ENCODE measurements around the gene RHBDD1.

Gene RHBDD1

DNA sequence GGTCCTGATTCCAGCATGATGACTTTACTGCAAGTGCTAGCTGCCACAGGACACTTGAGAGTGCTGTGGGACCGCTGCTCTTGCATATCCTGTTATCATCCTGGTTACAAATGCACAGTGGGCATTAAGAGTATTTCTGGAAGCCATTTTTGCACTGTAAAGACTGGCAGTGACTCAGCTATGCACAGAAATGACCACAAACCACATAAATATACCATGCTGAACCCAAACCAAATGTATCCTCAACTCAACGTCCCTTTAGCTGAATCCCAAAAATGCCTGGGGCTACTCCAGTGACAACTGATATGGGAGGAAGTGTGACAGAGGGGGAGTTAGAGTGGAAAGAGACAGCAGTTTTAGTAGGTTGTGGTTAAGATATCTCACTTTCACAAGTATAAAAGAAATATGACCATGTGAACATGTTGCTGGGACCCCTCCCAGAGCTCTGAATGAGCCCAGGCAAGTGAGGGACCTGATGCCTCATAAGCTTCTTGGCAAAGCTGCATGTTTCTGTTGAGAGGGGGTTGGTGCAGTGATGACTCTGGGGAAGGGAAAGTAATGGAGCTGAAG is 37.3 kb downstream of the RHBDD1 start:
- TF ChIP-seq, protein P1, sequence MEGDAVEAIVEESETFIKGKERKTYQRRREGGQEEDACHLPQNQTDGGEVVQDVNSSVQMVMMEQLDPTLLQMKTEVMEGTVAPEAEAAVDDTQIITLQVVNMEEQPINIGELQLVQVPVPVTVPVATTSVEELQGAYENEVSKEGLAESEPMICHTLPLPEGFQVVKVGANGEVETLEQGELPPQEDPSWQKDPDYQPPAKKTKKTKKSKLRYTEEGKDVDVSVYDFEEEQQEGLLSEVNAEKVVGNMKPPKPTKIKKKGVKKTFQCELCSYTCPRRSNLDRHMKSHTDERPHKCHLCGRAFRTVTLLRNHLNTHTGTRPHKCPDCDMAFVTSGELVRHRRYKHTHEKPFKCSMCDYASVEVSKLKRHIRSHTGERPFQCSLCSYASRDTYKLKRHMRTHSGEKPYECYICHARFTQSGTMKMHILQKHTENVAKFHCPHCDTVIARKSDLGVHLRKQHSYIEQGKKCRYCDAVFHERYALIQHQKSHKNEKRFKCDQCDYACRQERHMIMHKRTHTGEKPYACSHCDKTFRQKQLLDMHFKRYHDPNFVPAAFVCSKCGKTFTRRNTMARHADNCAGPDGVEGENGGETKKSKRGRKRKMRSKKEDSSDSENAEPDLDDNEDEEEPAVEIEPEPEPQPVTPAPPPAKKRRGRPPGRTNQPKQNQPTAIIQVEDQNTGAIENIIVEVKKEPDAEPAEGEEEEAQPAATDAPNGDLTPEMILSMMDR (conservative IDR thresholded peaks at IDR 0.05; ENCODE audit: control insufficient read depth, insufficient read depth, low read depth, low read length): no peak
- no peak overlapping the region for H3K4me3 ChIP-seq (ENCODE audit: control insufficient read depth, low read depth, low read length)
- DNase-seq (ENCODE audit: low read depth): peak; percentile 52

DNA sequence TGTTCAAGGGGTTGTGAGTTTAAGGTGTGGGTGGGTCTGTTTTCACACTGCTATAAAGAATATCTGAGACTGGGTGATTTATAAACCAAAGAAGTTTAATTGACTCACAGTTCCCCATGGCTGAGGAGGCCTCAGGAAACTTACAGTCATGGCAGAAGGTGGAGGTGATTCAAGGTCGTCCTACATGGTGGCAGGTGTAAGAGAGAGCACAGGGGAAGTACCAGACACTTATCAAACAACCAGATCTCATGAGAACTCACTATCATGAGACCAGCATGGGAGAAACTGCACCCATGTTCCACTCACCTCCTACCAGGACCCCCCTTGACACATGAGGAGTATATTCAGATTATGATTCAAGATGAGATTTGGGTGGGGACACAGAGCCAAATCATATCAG is 38.0 kb downstream of the RHBDD1 start:
- H3K4me3 ChIP-seq (ENCODE audit: control insufficient read depth, low read depth, low read length): no peak overlapping the region
- TF ChIP-seq, protein P1 (conservative IDR thresholded peaks at IDR 0.05; ENCODE audit: control insufficient read depth, insufficient read depth, low read depth, low read length): no peak
- DNase-seq (ENCODE audit: low read depth): no peak

DNA sequence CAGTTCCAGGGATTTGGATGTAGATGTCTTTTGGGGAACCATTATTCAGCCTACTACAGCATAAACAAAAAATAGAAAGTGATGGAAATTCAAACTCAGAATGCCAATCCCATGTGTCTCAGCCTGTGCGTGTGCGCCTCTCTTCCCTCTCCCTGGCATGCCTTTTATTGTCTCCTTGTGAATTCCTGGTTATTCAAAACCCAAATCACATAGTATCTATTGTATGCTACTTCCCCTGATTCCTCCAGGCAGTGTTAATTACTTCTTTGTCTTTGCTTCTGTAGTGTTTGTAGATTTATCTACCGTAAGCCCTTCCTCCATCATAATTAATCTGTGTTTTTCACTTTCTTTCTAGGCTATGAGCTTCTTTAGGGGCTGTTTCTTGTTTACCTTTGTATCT is 38.9 kb downstream of the RHBDD1 start:
- TF ChIP-seq, protein P1 (conservative IDR thresholded peaks at IDR 0.05; ENCODE audit: control insufficient read depth, insufficient read depth, low read depth, low read length): no peak
- DNase-seq (ENCODE audit: low read depth): no peak
- H3K4me3 ChIP-seq (ENCODE audit: control insufficient read depth, low read depth, low read length): no peak overlapping the region

DNA sequence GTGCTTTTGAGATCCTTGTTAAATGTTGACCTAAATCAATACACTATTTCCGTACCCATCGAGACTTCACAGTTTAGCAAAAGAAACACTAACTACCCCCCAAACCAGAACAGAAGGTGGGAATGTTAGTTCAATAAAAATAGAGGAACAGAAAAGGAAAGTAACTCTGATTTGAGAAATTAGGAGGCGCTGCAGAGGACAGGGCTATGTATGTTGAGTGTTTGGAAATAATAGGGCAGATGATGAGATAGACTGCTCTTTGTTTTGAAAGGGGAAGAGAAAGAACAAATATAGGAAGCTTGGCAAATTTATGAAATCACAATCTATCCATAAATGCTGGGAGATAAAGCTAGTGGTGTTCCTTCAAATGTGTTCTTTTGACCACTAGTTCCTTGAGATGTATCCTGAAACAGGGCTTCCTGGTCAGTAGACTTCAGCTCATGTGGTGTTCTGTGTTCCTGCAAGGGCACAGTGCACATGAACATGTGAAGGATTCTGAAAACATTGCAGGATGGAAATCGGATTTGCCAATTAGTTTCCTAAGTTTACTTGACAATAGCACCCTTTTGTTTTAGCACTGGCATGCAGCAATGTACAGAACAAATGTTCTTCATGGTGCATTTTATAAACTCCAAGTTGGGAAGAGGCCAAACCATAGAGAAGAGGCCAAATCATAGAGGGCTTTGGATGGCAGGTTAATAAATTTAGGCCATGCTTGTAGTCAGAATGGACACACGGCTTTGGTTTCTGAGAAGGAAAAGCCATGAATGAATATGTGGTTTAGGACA is 39.8 kb downstream of the RHBDD1 start:
- TF ChIP-seq, protein P1 (conservative IDR thresholded peaks at IDR 0.05; ENCODE audit: control insufficient read depth, insufficient read depth, low read depth, low read length): no peak
- no peak for DNase-seq (ENCODE audit: low read depth)
- H3K4me3 ChIP-seq (ENCODE audit: control insufficient read depth, low read depth, low read length): no peak overlapping the region

DNA sequence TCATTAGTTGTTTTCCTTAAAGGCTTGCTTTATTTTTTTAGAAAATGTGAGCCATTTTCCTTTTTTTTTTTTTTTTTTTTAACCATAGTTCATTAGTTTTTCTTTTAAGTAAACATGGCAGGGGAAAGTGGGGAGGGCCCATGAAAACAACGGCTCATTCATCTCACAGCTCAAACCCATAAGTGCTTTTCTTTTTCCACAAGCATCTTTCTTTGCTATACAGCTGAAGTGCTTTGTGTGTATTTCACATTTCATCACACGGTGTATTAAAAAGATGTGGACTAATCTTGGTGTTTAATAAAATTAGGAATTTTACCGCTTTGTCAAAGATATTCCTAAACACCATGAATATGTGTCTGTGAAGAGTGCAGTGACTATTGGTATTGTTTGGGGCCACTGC is 41.6 kb downstream of the RHBDD1 start:
- TF ChIP-seq, protein P1 (conservative IDR thresholded peaks at IDR 0.05; ENCODE audit: control insufficient read depth, insufficient read depth, low read depth, low read length): no peak
- no peak for DNase-seq (ENCODE audit: low read depth)
- no peak overlapping the region for H3K4me3 ChIP-seq (ENCODE audit: control insufficient read depth, low read depth, low read length)

DNA sequence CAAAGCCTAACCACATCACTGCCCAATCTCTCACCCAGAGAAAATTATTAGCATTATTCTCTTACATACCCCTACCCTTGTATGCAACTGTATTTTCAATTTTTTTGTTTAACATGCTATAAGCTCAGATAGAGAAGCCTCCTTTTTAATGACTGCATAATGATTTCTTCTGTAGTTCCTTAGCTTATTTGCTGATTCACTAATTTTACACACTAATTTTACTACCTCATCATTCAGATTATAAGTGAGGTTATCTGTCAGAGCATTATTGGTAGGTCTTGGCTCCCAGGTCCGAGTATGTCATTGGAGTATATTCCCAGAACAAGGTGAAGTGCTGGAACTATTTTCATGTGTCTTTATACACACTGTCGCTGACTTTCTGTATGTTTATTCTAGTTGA is 45.4 kb downstream of the RHBDD1 start:
- TF ChIP-seq, protein P1 (conservative IDR thresholded peaks at IDR 0.05; ENCODE audit: control insufficient read depth, insufficient read depth, low read depth, low read length): no peak
- no peak for DNase-seq (ENCODE audit: low read depth)
- no peak overlapping the region for H3K4me3 ChIP-seq (ENCODE audit: control insufficient read depth, low read depth, low read length)
